ENCODE measurements around the gene LSG1. TPM values are rescaled to one million over a fixed set of nuclear protein-coding genes. Genes with fewer than 3 reads are reported as not detected.

Gene LSG1
- 44.5 and 58.8 TPM in 2 replicates for total RNA-seq

DNA sequence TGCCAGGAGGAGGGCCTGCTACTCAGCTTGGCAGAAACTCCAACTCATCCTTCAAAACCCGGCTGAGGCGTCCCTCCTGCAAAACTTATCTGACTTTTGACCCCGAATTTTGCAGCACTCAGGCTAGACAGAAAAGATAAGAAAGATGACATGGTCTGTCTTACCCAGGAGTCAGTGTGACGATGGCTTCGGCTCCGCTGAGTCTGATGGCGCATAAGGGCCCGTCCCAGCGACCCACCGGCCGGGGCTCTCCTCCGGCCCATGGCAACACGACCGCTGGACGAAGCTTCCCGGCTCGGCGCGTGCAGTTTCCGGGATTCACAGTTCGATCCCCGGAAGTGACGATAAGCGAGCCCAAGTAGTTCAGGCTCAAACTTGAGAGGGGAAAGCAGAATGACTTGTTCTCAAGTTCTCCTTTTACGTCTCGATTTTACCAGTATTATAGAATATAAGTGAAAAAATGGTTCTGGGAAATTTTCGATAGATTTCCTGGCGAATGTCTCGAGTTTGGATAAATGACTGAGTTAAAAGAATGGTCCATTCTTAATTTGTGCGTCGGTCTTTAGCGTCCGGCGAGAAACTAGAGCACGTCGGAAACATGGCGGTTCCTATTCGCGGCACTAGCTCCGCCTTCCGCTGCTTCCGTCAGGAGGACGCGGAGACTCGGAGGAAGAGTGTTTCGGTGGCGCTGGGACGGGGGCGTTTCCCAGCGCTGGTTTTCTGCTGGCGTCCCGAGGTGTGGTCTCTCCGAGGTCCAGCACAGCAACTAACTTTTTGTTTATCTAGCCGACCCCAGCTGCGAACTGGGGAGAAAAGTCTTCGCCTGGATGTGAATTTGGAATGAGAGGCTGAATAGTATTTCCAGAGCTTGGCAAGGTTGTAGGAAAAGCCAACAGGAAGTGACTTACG lies at the start of gene LSG1:
Gene LSG1, minus strand, starts transcription at position 292 of the 909 bp plus-strand sequence. Its CDS starts 29 bp downstream, at position 263.

DNA sequence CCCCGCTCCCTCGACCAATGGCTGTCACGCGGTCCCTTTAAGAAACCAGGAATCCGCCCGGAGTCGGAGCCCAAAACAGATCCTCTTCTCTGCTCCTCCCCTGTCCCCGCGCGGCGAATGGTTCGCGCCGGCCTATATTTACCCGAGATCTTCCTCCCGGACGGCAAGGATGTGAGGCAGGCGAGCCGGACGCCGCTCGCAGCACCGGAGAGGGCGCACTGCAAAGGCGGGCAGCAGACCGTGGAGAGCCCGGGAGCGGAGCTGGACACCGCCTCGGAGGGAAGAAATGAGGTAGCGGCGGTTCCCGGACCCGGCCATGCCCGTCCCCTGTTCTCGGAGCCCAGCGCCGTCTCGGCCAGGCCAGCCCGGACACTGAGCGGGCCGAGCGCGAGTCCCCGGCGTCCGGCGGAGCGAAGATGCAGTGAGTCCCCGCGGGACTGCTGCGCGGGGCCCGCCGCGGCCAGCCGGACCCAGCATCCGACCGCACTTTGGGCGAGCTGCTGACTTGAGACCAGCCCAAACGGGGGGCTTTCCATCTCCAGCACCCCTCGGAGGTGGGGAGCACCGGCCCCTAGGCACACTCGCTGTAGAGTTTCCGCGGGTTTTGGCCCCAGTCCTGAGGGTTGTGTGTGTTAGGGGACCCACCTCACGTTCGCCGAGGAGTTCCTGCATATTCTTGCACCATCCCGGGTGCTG lies 13.9 kb upstream of the LSG1 start, which contains the start of gene FAM43A:
Gene FAM43A, plus strand, starts transcription at position 166 of the 696 bp plus-strand sequence. CDS start 944 bp downstream, outside the sequence.

DNA sequence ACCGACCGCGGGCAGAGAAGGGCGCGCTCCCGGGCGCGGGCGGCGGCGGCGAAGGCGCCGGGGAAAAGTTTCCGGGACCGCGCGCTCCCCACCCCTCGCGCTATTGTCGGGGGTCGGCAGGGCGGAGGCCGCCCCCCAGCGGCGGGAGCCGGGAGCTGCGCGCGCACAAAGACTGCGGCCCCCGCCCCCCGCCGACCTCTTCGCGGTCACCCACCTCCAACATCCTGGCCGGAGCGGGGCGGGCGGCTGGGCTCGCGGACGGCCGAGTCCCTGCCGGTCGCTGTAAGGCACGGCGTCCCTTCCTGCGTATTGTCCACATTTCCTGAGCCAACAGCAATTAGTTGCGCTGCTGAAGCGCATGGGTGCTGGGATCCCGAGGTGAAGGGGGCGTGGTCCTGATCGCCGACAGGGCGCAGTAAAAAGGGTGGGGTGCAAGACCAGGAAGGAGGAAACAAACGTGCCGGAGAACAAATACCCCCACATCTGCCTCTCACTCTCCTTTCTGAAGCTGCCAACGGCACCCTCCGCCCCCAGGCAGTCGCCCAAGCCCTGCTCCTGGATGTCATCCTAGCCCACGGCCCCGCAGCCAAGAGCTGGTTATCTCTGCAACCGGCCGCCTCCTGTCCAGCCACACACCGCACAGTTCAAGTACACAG lies 38.5 kb downstream of the LSG1 start, which contains the start of gene TMEM44:
Gene TMEM44, minus strand, starts transcription at position 71 of the 656 bp plus-strand sequence. CDS start 204 bp downstream, outside the sequence.

Other genes with a start within 250 kb of the LSG1 start
- 191 and 268 TPM in 2 replicates for gene ATP13A3, start 185.2 kb downstream of the LSG1 start, total RNA-seq
- 7.5 and 14.7 TPM in 2 replicates for gene TMEM44, start 38.8 kb downstream of the LSG1 start, total RNA-seq
- gene FAM43A, start 13.7 kb upstream of the LSG1 start, total RNA-seq: 3.1 and 3.8 TPM in 2 replicates